GM12801 (cell line): ENCODE measurements around the gene CCDC126.

Source experiments
- TF ChIP-seq, protein P1 (sequence below): IDR thresholded peaks from one replicate; pipeline ENCODE4 v1.5.1; 2011; ENCODE audit warnings: control low read depth; ENCODE audit not compliant: insufficient read length; ENCODE audit errors: extremely low read depth

Gene CCDC126

DNA sequence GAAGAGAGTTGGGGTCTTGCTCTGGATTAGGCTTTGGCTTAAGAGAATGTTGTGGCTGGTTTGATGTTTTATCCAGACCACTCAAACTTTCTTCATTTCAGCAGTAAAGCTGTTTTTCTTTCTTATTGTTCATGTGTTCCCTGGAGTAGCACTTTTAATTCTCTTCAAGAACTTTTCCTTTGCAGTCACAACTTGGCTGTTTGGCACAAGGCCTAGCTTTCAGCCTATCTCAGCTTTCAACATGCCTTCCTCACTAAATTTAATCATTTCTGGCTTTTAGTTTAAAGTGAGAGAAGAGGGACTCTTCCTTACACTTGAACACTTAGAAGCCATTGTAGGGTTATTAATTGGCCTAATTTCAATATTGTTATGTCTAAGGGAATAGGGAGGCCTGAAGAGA is 18.1 kb downstream of the CCDC126 start:
- TF ChIP-seq, protein P1, sequence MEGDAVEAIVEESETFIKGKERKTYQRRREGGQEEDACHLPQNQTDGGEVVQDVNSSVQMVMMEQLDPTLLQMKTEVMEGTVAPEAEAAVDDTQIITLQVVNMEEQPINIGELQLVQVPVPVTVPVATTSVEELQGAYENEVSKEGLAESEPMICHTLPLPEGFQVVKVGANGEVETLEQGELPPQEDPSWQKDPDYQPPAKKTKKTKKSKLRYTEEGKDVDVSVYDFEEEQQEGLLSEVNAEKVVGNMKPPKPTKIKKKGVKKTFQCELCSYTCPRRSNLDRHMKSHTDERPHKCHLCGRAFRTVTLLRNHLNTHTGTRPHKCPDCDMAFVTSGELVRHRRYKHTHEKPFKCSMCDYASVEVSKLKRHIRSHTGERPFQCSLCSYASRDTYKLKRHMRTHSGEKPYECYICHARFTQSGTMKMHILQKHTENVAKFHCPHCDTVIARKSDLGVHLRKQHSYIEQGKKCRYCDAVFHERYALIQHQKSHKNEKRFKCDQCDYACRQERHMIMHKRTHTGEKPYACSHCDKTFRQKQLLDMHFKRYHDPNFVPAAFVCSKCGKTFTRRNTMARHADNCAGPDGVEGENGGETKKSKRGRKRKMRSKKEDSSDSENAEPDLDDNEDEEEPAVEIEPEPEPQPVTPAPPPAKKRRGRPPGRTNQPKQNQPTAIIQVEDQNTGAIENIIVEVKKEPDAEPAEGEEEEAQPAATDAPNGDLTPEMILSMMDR, result no peak

GRCh38 chr7:23616593-23616992 is 19.4 kb downstream of the CCDC126 start:
- TF ChIP-seq, protein P1, result no peak

DNA sequence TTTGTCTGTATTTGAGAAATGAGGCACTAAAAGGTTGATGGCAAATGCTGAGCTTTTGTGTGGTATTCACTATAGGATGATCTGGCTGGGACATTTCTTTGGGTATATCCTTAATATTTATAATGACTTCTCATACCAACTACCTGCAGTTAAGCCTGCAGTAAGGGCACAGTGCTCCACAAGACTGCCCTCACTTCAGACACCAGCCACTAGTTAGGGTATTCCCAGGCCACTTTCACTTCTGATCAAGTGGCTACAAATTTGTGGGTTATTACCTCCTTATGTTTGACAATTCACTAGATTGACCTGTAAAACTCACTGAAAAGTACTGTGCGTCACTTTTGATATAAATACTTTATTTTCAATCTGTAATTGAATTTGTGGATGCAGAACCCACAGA is 20.3 kb downstream of the CCDC126 start:
- TF ChIP-seq, protein P1, result no peak

- TF ChIP-seq, protein P1, result no peak
Measured at GRCh38 chr7:23618241-23618640, 21.1 kb downstream of the CCDC126 start.

GRCh38 chr7:23619141-23619540 is 22.0 kb downstream of the CCDC126 start:
- TF ChIP-seq, protein P1, result no peak

DNA sequence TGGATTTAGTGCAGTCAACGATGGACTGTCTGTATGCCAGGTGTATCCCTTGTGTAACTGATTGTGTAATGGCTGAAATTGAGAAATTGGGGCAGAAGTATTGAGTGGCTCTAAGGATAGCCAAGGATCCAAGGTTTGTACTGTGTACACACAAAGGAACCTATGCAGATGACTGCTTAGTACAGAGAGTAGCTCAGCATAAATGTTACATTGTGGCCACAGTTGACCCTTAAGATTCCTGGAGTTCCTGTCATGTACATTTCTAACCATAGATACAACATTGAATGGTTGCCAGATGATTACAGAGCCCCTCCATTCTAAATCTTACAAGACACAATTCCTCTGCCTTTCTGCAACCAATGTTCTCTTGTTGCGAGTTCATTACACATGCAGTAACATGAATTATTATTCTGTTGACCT is 25.3 kb downstream of the CCDC126 start:
- TF ChIP-seq, protein P1, result no peak

DNA sequence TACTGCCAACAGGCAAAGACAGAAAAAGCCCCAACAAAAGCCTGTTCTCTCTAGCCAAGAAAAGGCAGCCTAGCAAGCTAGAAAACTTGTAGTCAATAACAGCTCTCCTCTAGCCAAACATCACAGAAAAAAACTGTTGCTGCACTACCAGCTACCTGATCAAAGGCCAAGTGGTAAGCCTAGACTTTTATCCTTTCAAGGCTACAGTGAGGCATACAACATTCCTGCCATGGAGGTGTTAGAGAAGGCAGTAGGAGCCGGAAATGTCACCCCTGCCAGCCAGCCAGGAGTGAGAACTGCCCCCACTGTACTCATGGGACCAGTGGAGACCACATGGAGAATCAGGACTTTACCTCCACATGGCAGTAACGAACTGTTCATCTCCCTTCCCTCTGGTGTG is 31.2 kb downstream of the CCDC126 start:
- TF ChIP-seq, protein P1, result no peak

DNA sequence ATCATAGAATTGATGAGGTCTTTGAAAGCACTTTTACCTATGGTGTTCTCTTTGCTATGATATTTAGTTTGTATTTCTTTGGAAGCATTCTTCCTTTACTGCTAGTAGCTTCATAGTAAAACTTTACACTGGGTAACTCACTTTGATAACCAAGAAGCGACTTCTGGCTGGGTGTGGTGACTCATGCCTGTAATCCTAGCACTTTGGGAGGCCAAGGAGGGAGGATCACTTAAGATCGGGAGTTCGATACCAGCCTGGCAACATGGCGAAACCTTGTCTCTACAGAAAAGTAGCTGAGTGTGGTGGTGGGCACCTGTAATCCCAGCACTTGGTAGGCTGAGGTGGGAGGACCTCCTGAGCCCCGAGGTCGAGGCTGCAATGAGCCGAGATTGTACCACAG is 36.2 kb downstream of the CCDC126 start:
- TF ChIP-seq, protein P1, result no peak
